ENCODE measurements around the gene TAF4.
"Not testable (repeated sequence)": the region's sequence is repeated elsewhere in the genome, so short reads cannot be mapped to it uniquely, and the experiment has no call there.

Gene TAF4

GRCh38 chr20:62065674-62066338 lies at the start of gene TAF4:
Gene TAF4, minus strand, starts transcription at chr20:62065881. Its CDS starts 71 bp downstream, at chr20:62065810.
- DNase-seq (ENCODE audit: low read depth in 2 of 2), result peak; percentile 66 to 69

- no peak for DNase-seq (ENCODE audit: low read depth in 2 of 2)
Measured at GRCh38 chr20:62114894-62115293, 49.2 kb upstream of the TAF4 start.

- no peak for DNase-seq (ENCODE audit: low read depth in 2 of 2)
Measured at GRCh38 chr20:62112368-62112767, 46.7 kb upstream of the TAF4 start.

GRCh38 chr20:62111148-62111547 lies 45.5 kb upstream of the TAF4 start:
- DNase-seq (ENCODE audit: low read depth in 2 of 2), result no peak

- no peak for DNase-seq (ENCODE audit: low read depth in 2 of 2)
Measured at GRCh38 chr20:62105592-62105991, 39.9 kb upstream of the TAF4 start.

GRCh38 chr20:62104791-62105345 lies 39.2 kb upstream of the TAF4 start:
- no peak for DNase-seq (ENCODE audit: low read depth in 2 of 2)

GRCh38 chr20:62104234-62104789 lies 38.6 kb upstream of the TAF4 start:
- no peak for DNase-seq (ENCODE audit: low read depth in 2 of 2)

GRCh38 chr20:62103508-62104233 lies 38.0 kb upstream of the TAF4 start:
- DNase-seq (ENCODE audit: low read depth in 2 of 2), result no peak

- no peak for DNase-seq (ENCODE audit: low read depth in 2 of 2)
Measured at GRCh38 chr20:62101078-62101477, 35.4 kb upstream of the TAF4 start.

- no peak for DNase-seq (ENCODE audit: low read depth in 2 of 2)
Measured at GRCh38 chr20:62097881-62098407, 32.3 kb upstream of the TAF4 start.

GRCh38 chr20:62096421-62097380 lies 31.0 kb upstream of the TAF4 start:
- DNase-seq (ENCODE audit: low read depth in 2 of 2), result no peak

GRCh38 chr20:62089393-62089792 lies 23.7 kb upstream of the TAF4 start:
- no peak for DNase-seq (ENCODE audit: low read depth in 2 of 2)

- no peak for DNase-seq (ENCODE audit: low read depth in 2 of 2)
Measured at GRCh38 chr20:62088258-62089127, 22.8 kb upstream of the TAF4 start.

- no peak for DNase-seq (ENCODE audit: low read depth in 2 of 2)
Measured at GRCh38 chr20:62087632-62088031, 22.0 kb upstream of the TAF4 start.

- DNase-seq (ENCODE audit: low read depth in 2 of 2), result no peak
Measured at GRCh38 chr20:62087227-62087626, 21.5 kb upstream of the TAF4 start.

GRCh38 chr20:62085206-62085605 lies 19.5 kb upstream of the TAF4 start:
- DNase-seq (ENCODE audit: low read depth in 2 of 2), result no peak

GRCh38 chr20:62084224-62084623 lies 18.5 kb upstream of the TAF4 start:
- DNase-seq (ENCODE audit: low read depth in 2 of 2), result not testable (repeated sequence)

- no peak for DNase-seq (ENCODE audit: low read depth in 2 of 2)
Measured at GRCh38 chr20:62083312-62083711, 17.6 kb upstream of the TAF4 start.

GRCh38 chr20:62080249-62080990 lies 14.7 kb upstream of the TAF4 start:
- DNase-seq (ENCODE audit: low read depth in 2 of 2), result no peak

- DNase-seq (ENCODE audit: low read depth in 2 of 2), result no peak
Measured at GRCh38 chr20:62079166-62079565, 13.5 kb upstream of the TAF4 start.
